ENCODE measurements around the gene SLC16A2. TPM values are rescaled to one million over a fixed set of nuclear protein-coding genes. Genes with fewer than 3 reads are reported as not detected.
"Not testable (repeated sequence)": the region's sequence is repeated elsewhere in the genome, so short reads cannot be mapped to it uniquely, and the experiment has no call there.

Gene SLC16A2
- total and polyA plus RNA-seq, 4 experiments from 2014 or later, result 0.07 to 0.35 (median 0.19) TPM; not detected in 1

DNA sequence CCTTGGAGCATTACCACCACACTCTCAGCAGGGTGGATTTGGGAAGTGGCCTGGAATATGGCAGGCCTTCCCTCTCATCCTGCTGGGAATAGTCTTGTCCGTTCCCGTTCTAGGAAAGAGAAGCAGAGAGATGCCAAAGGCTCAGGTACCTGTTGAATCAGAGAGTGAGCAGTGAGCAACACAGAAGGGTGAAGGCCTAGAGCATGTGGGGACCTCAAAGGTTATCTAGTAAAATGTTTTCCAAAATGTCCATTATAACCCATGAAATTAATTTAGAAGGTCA, 30.8 kb downstream of the SLC16A2 start:
- Histone ChIP-seq H3K4me3 (ENCODE audit: low read length in 2 of 2) (no peak overlapping the region), H3K27me3 (ENCODE audit: insufficient read depth, low read length) (no peaks in the 10 kb centered on the region), H3K9me3 (ENCODE audit: control insufficient read depth in 1 of 2, low read length in 2 of 2) (no peaks in the 10 kb centered on the region), H3K36me3 (ENCODE audit: insufficient read depth, low read length) (no peaks in the 10 kb centered on the region), H3K27ac (ENCODE audit: low read depth, low read length) (no peak overlapping the region), H3K4me1 (ENCODE audit: insufficient read depth, low read length) (peaks cover 8% of the 10 kb centered on the region)
- Mint-ChIP-seq H3K9me3 (peaks cover 0 to 1% (median 0%) of the 10 kb centered on the region in 8 donors), H3K4me3 (no peak overlapping the region), H3K27ac (no peak overlapping the region), H3K4me1 (peaks cover 5 to 11% (median 7%) of the 10 kb centered on the region in 4 donors), H3K36me3 (no peaks in the 10 kb centered on the region), H3K27me3 (peaks cover 0 to 1% of the 10 kb centered on the region in 2 donors)
- CTCF ChIA-PET (ENCODE audit: partially characterized antibody), result no interaction called here
- POLR2A ChIA-PET (ENCODE audit: partially characterized antibody), result no interaction called here
- no peak for DNase-seq
- intact Hi-C loops (cut with micrococcal nuclease), result no loop called here

GRCh38 chrX:74453178-74453577, 31.9 kb downstream of the SLC16A2 start:
- H3K4me1 Mint-ChIP-seq, result peaks cover 5 to 11% (median 7%) of the 10 kb centered on the region in 4 donors
- no peaks in the 10 kb centered on the region for H3K36me3 Mint-ChIP-seq
- ChIA-PET POLR2A (ENCODE audit: partially characterized antibody) (no interaction called here), CTCF (ENCODE audit: partially characterized antibody) (no interaction called here)
- no peak overlapping the region for H3K27ac Mint-ChIP-seq
- Histone ChIP-seq H3K27ac (ENCODE audit: low read depth, low read length) (no peak overlapping the region), H3K27me3 (ENCODE audit: insufficient read depth, low read length) (no peaks in the 10 kb centered on the region), H3K9me3 (ENCODE audit: control insufficient read depth in 1 of 2, low read length in 2 of 2) (no peaks in the 10 kb centered on the region), H3K4me3 (ENCODE audit: low read length in 2 of 2) (no peak overlapping the region), H3K4me1 (ENCODE audit: insufficient read depth, low read length) (peaks cover 8% of the 10 kb centered on the region), H3K36me3 (ENCODE audit: insufficient read depth, low read length) (no peaks in the 10 kb centered on the region)
- H3K4me3 Mint-ChIP-seq, result no peak overlapping the region
- intact Hi-C loops (cut with micrococcal nuclease), result no loop called here
- H3K27me3 Mint-ChIP-seq, result peaks cover 0 to 1% of the 10 kb centered on the region in 2 donors
- no peak for DNase-seq
- H3K9me3 Mint-ChIP-seq, result peaks cover 0 to 1% (median 0%) of the 10 kb centered on the region in 8 donors

GRCh38 chrX:74454233-74454632, 32.9 kb downstream of the SLC16A2 start:
- CTCF ChIA-PET (ENCODE audit: partially characterized antibody), result interaction anchor here (1.6 kb wide), 1 partner anchor 9 kb away, joined by 3 read pairs; no protein-coding TSS in a partner anchor
- H3K9me3 ChIP-seq (ENCODE audit: control insufficient read depth in 1 of 2, low read length in 2 of 2); H3K36me3 ChIP-seq (ENCODE audit: insufficient read depth, low read length); H3K4me1 Mint-ChIP-seq; H3K36me3 Mint-ChIP-seq; H3K9me3 Mint-ChIP-seq; H3K27me3 Mint-ChIP-seq; DNase-seq; H3K27ac ChIP-seq (ENCODE audit: low read depth, low read length); H3K27ac Mint-ChIP-seq; H3K4me3 ChIP-seq (ENCODE audit: low read length in 2 of 2); POLR2A ChIA-PET (ENCODE audit: partially characterized antibody); H3K27me3 ChIP-seq (ENCODE audit: insufficient read depth, low read length); H3K4me1 ChIP-seq (ENCODE audit: insufficient read depth, low read length); intact Hi-C loops (cut with micrococcal nuclease); H3K4me3 Mint-ChIP-seq: not testable (repeated sequence)

DNA sequence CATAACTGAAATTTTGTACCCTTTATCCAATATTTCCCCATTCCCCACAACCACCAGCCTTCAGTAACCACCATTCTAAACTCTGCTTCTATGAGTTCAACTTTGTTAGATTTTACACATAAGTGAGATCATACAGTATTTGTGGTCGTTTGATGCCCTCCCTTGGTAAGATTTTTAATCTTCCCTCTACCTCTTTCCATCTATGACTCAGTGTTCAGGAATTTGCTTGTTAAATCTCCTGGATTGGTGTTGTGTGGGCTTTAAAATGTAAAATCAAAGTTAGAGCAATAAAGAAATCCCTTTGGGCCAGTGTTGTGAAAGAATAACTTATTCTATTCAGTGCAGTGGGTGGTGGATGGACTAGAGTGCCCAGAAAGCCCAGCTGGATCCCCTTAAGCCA, 37.4 kb downstream of the SLC16A2 start:
- Mint-ChIP-seq H3K36me3 (no peaks in the 10 kb centered on the region), H3K27ac (no peak overlapping the region), H3K27me3 (peaks cover 0 to 5% of the 10 kb centered on the region in 2 donors), H3K9me3 (no peaks in the 10 kb centered on the region), H3K4me1 (no peaks in the 10 kb centered on the region), H3K4me3 (no peak overlapping the region)
- Histone ChIP-seq H3K4me3 (ENCODE audit: low read length in 2 of 2) (no peak overlapping the region), H3K27me3 (ENCODE audit: insufficient read depth, low read length) (no peaks in the 10 kb centered on the region), H3K36me3 (ENCODE audit: insufficient read depth, low read length) (no peaks in the 10 kb centered on the region), H3K9me3 (ENCODE audit: control insufficient read depth in 1 of 2, low read length in 2 of 2) (no peaks in the 10 kb centered on the region), H3K4me1 (ENCODE audit: insufficient read depth, low read length) (no peaks in the 10 kb centered on the region), H3K27ac (ENCODE audit: low read depth, low read length) (no peak overlapping the region)
- DNase-seq, result no peak
- ChIA-PET POLR2A (ENCODE audit: partially characterized antibody) (no interaction called here), CTCF (ENCODE audit: partially characterized antibody) (no interaction called here)
- intact Hi-C loops (cut with micrococcal nuclease), result no loop called here

DNA sequence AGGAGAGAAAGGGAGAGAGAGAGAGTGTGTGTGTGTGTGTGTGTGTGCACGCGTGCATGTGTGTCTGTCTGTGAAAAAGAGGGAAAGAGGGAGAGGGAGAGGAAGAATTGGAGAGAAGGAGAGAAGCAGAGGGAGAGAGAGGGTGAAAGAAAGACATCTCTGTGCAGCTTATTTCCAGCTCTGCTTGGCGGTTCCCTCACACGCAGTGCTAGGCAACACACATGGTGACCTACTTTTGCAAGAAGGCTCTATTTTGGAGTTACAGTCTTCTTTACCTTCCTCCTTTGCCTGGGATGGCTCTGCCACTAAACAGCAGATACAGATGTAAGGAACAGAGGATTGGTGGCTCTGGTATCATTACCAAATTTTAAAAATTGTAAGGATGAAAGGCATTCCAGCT, 40.1 kb downstream of the SLC16A2 start:
- H3K9me3 Mint-ChIP-seq, result no peaks in the 10 kb centered on the region
- H3K4me1 Mint-ChIP-seq, result no peaks in the 10 kb centered on the region

GRCh38 chrX:74464722-74465121, 43.4 kb downstream of the SLC16A2 start:
- intact Hi-C loops (cut with micrococcal nuclease), result no loop called here
- POLR2A ChIA-PET (ENCODE audit: partially characterized antibody), result no interaction called here
- peaks cover 0 to 4% of the 10 kb centered on the region in 2 donors for H3K27me3 Mint-ChIP-seq
- CTCF ChIA-PET (ENCODE audit: partially characterized antibody), result no interaction called here
- no peaks in the 10 kb centered on the region for H3K9me3 ChIP-seq (ENCODE audit: control insufficient read depth in 1 of 2, low read length in 2 of 2)
- no peaks in the 10 kb centered on the region for H3K36me3 Mint-ChIP-seq
- DNase-seq, result no peak
- no peaks in the 10 kb centered on the region for H3K27me3 ChIP-seq (ENCODE audit: insufficient read depth, low read length)
- no peaks in the 10 kb centered on the region for H3K4me1 ChIP-seq (ENCODE audit: insufficient read depth, low read length)
- no peak overlapping the region for H3K4me3 ChIP-seq (ENCODE audit: low read length in 2 of 2)
- no peaks in the 10 kb centered on the region for H3K36me3 ChIP-seq (ENCODE audit: insufficient read depth, low read length)
- no peaks in the 10 kb centered on the region for H3K9me3 Mint-ChIP-seq
- no peak overlapping the region for H3K4me3 Mint-ChIP-seq
- H3K27ac Mint-ChIP-seq, result no peak overlapping the region
- no peaks in the 10 kb centered on the region for H3K4me1 Mint-ChIP-seq
- no peak overlapping the region for H3K27ac ChIP-seq (ENCODE audit: low read depth, low read length)

More for the DNA sequence above, 40.1 kb downstream of the SLC16A2 start:
- H3K36me3 ChIP-seq (ENCODE audit: insufficient read depth, low read length), result no peaks in the 10 kb centered on the region
- H3K4me3 ChIP-seq (ENCODE audit: low read length in 2 of 2), result no peak overlapping the region
- Mint-ChIP-seq H3K27ac (no peak overlapping the region), H3K27me3 (peaks cover 0 to 4% of the 10 kb centered on the region in 2 donors), H3K4me3 (no peak overlapping the region), H3K36me3 (no peaks in the 10 kb centered on the region)
- no peaks in the 10 kb centered on the region for H3K27me3 ChIP-seq (ENCODE audit: insufficient read depth, low read length)
- POLR2A ChIA-PET (ENCODE audit: partially characterized antibody), result no interaction called here
- no peak overlapping the region for H3K27ac ChIP-seq (ENCODE audit: low read depth, low read length)
- no peak for DNase-seq
- no peaks in the 10 kb centered on the region for H3K4me1 ChIP-seq (ENCODE audit: insufficient read depth, low read length)
- intact Hi-C loops (cut with micrococcal nuclease), result no loop called here
- no peaks in the 10 kb centered on the region for H3K9me3 ChIP-seq (ENCODE audit: control insufficient read depth in 1 of 2, low read length in 2 of 2)
- CTCF ChIA-PET (ENCODE audit: partially characterized antibody), result no interaction called here

DNA sequence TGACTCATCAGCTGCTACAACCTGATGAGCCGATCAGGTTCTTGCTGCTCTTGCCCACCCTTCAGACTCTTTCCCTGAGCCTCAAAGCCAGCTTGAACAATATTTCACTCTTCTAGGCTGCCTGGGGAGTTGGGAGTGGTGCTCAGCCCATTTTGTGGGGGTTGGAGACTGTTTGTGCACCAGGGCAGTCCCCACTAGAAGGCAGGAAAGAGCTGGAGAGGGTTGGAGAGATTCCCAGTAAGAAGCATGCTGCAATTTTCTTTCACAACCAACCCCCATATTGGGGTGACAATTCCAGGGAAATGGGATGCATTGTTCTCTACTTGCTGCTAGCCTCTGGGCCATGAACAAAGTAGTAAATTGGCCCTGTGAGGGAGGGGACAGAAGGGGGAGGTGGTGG, 44.1 kb downstream of the SLC16A2 start:
- no peaks in the 10 kb centered on the region for H3K36me3 Mint-ChIP-seq
- no peaks in the 10 kb centered on the region for H3K9me3 Mint-ChIP-seq
- Histone ChIP-seq H3K9me3 (ENCODE audit: control insufficient read depth in 1 of 2, low read length in 2 of 2) (no peaks in the 10 kb centered on the region), H3K4me3 (ENCODE audit: low read length in 2 of 2) (no peak overlapping the region), H3K36me3 (ENCODE audit: insufficient read depth, low read length) (no peaks in the 10 kb centered on the region), H3K4me1 (ENCODE audit: insufficient read depth, low read length) (no peaks in the 10 kb centered on the region), H3K27ac (ENCODE audit: low read depth, low read length) (no peak overlapping the region), H3K27me3 (ENCODE audit: insufficient read depth, low read length) (no peaks in the 10 kb centered on the region)
- ChIA-PET POLR2A (ENCODE audit: partially characterized antibody) (no interaction called here), CTCF (ENCODE audit: partially characterized antibody) (no interaction called here)
- DNase-seq, result no peak
- no peaks in the 10 kb centered on the region for H3K4me1 Mint-ChIP-seq
- H3K27me3 Mint-ChIP-seq, result peaks cover 0 to 4% of the 10 kb centered on the region in 2 donors
- no peak overlapping the region for H3K27ac Mint-ChIP-seq
- H3K4me3 Mint-ChIP-seq, result no peak overlapping the region
- intact Hi-C loops (cut with micrococcal nuclease), result no loop called here

DNA sequence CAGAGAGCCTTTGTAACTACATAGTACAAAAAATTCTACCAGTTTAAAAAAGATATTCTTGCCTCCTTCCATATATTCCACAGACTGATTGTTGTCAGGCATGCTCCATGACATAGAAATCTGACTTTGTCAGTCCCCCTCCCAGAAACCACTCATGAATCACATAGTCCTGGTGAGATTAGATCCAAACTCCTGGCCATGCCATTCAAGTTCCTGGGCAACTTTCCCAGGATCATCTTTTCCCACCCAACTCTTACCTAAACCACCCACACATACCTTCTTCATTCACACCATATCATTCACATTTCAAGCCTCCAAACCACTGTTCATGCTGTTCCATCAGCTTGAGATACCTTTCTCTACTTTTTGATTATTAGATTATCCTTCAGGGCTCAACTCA, 46.4 kb downstream of the SLC16A2 start:
- CTCF ChIA-PET (ENCODE audit: partially characterized antibody), result no interaction called here
- H3K9me3 Mint-ChIP-seq, result no peaks in the 10 kb centered on the region
- H3K4me1 Mint-ChIP-seq, result no peaks in the 10 kb centered on the region
- no peaks in the 10 kb centered on the region for H3K36me3 Mint-ChIP-seq
- POLR2A ChIA-PET (ENCODE audit: partially characterized antibody), result no interaction called here
- no peaks in the 10 kb centered on the region for H3K27me3 ChIP-seq (ENCODE audit: insufficient read depth, low read length)
- no peak overlapping the region for H3K4me3 ChIP-seq (ENCODE audit: low read length in 2 of 2)
- no peaks in the 10 kb centered on the region for H3K36me3 ChIP-seq (ENCODE audit: insufficient read depth, low read length)
- DNase-seq, result no peak
- no peaks in the 10 kb centered on the region for H3K4me1 ChIP-seq (ENCODE audit: insufficient read depth, low read length)
- H3K27me3 Mint-ChIP-seq, result no peaks in the 10 kb centered on the region
- intact Hi-C loops (cut with micrococcal nuclease), result no loop called here
- no peak overlapping the region for H3K4me3 Mint-ChIP-seq
- peak overlapping the region in 1 of 7 donors; percentile 11 for H3K27ac Mint-ChIP-seq
- H3K9me3 ChIP-seq (ENCODE audit: control insufficient read depth in 1 of 2, low read length in 2 of 2), result no peaks in the 10 kb centered on the region
- no peak overlapping the region for H3K27ac ChIP-seq (ENCODE audit: low read depth, low read length)
